GM12865 (cell line): Measurements from ENCODE around the gene PSMD1.
"Not testable (repeated sequence)": the region's sequence is repeated elsewhere in the genome, so short reads cannot be mapped to it uniquely, and the experiment has no call there.

Experiments used
- DNase-seq: peaks from one replicate; pipeline ENCODE4 v3.0.0; 2010; ENCODE audit warnings: low read depth
- H3K4me3 ChIP-seq: 2 replicates; pipeline ENCODE4 v1.5.1; 2011; ENCODE audit warnings: mild to moderate bottlenecking, low read depth, low read length, control low read depth
- TF ChIP-seq, protein P1 (sequence below): IDR thresholded peaks from 2 replicates; pipeline ENCODE4 v1.5.1; 2011; ENCODE audit warnings: low read length, control low read depth, low read depth, inconsistent platforms; ENCODE audit not compliant: insufficient read depth; ENCODE audit errors: missing control alignments

The PSMD1 gene

GRCh38 chr2:231012463-231012862 is 44.2 kb upstream of the PSMD1 start:
- H3K4me3 ChIP-seq = no peak overlapping the region
- no peak for DNase-seq
- TF ChIP-seq, protein P1, sequence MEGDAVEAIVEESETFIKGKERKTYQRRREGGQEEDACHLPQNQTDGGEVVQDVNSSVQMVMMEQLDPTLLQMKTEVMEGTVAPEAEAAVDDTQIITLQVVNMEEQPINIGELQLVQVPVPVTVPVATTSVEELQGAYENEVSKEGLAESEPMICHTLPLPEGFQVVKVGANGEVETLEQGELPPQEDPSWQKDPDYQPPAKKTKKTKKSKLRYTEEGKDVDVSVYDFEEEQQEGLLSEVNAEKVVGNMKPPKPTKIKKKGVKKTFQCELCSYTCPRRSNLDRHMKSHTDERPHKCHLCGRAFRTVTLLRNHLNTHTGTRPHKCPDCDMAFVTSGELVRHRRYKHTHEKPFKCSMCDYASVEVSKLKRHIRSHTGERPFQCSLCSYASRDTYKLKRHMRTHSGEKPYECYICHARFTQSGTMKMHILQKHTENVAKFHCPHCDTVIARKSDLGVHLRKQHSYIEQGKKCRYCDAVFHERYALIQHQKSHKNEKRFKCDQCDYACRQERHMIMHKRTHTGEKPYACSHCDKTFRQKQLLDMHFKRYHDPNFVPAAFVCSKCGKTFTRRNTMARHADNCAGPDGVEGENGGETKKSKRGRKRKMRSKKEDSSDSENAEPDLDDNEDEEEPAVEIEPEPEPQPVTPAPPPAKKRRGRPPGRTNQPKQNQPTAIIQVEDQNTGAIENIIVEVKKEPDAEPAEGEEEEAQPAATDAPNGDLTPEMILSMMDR = no peak

DNA sequence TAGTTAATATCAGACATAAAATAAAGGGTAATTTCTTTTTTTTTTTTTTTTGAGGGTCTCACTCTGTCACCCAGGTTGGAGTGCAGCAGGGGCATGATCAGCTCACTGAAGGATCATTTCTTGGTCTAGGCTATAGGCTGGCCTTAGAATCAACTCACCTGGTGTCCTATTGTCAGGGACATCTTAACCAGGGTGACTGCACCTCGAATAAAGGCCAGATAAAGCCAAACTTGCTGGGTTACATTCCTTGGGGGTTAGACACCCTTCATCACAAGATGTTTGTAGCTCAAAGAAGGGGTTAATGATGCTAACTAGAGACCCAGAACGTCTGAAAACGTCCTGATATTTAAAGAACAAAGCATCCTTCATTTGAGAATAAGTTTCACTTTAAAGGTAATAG is 42.8 kb upstream of the PSMD1 start:
- DNase-seq = no peak
- H3K4me3 ChIP-seq = no peak overlapping the region
- TF ChIP-seq, protein P1 = no peak

- TF ChIP-seq, protein P1 = no peak
- no peak overlapping the region for H3K4me3 ChIP-seq
- no peak for DNase-seq
Observed at GRCh38 chr2:231015478-231015877, 41.2 kb upstream of the PSMD1 start.

- DNase-seq = no peak
- TF ChIP-seq, protein P1 = no peak
- H3K4me3 ChIP-seq = no peak overlapping the region
Observed at GRCh38 chr2:231015926-231016325, 40.7 kb upstream of the PSMD1 start.

GRCh38 chr2:231016566-231017230 is 40.0 kb upstream of the PSMD1 start:
- TF ChIP-seq, protein P1 = no peak
- no peak overlapping the region for H3K4me3 ChIP-seq
- DNase-seq = no peak

GRCh38 chr2:231017231-231017598 is 39.5 kb upstream of the PSMD1 start:
- H3K4me3 ChIP-seq = no peak overlapping the region
- no peak for DNase-seq
- TF ChIP-seq, protein P1 = no peak

DNA sequence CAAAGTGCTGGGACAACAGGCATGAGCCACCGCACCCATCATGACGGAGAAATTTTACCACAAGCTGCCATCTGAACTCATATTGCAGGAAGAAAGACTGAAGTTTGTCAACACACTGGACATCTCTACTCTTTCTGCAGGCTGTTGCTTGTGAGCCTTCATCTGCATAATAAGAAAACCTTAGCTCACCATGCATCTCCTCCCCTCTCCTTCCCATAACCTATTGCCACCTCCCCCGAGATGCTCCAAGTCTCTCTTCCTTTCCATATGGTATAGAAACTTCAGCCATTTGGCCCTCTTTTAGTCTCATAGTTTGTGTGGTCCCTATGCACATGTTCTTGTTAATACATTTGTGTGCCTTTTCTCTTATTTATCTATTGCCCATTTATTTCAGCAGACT is 38.5 kb upstream of the PSMD1 start:
- no peak for DNase-seq
- TF ChIP-seq, protein P1 = no peak
- no peak overlapping the region for H3K4me3 ChIP-seq

GRCh38 chr2:231025059-231025458 is 31.6 kb upstream of the PSMD1 start:
- DNase-seq = not testable (repeated sequence)

More at GRCh38 chr2:231025059-231025458, 31.6 kb upstream of the PSMD1 start:
- H3K4me3 ChIP-seq = not testable (repeated sequence)
